Suprapubic skin (tissue), 4 donors: ENCODE results near the gene ESPL1. TPM values are rescaled to one million over a fixed set of nuclear protein-coding genes. Genes with fewer than 3 reads are reported as not detected.
"Not testable (repeated sequence)": the region's sequence is repeated elsewhere in the genome, so short reads cannot be mapped to it uniquely, and the experiment has no call there.

Source experiments
- DNase-seq, 2 donors: peaks; one replicate each; pipeline ENCODE4 v3.0.0-alpha.2; 2019; ENCODE audit warnings: low spot score in 2 of 2
- H3K27ac ChIP-seq: fragments of 200-600 bp; sonication (generic); one replicate; pipeline ENCODE4 v1.5.1; 2019
- H3K27me3 ChIP-seq: fragments of 200-600 bp; sonication (generic); one replicate; pipeline ENCODE4 v1.5.1; 2019
- H3K36me3 ChIP-seq: fragments of 200-600 bp; sonication (generic); one replicate; pipeline ENCODE4 v1.5.1; 2019
- H3K4me1 ChIP-seq: fragments of 200-600 bp; sonication (generic); one replicate; pipeline ENCODE4 v1.5.1; 2019
- H3K4me3 ChIP-seq: fragments of 200-600 bp; sonication (generic); one replicate; pipeline ENCODE4 v1.5.1; 2019; ENCODE audit warnings: mild to moderate bottlenecking
- H3K9me3 ChIP-seq: fragments of 200-600 bp; sonication (generic); one replicate; pipeline ENCODE4 v1.5.1; 2019
- EP300 ChIP-seq: sonication (generic); formaldehyde crosslinking; IDR thresholded peaks from one replicate; pipeline ENCODE4 v1.6.1; 2017; ENCODE audit warnings: antibody characterized with exemption
- POLR2A ChIP-seq, 2 donors: fragments of 450-650 bp; IDR thresholded peaks; one replicate each; pipeline ENCODE4 v1.6.1; 2017; ENCODE audit warnings: antibody characterized with exemption in 2 of 2, mild to moderate bottlenecking in 2 of 2, moderate library complexity in 2 of 2
- POLR2AphosphoS5 ChIP-seq, 3 donors: sonication (generic); formaldehyde crosslinking; IDR thresholded peaks; one replicate each; pipeline ENCODE4 v1.6.1; 2017; ENCODE audit warnings: antibody characterized with exemption in 3 of 3
- WGBS: methylation state at CpG from one replicate; pipeline ENCODE4 v1.1.5; 2018; 5-methylcytosine and 5-hydroxymethylcytosine counted together
- total RNA-seq, 4 donors: library from RNA; depleted of rRNA; stranded (reverse); fragments of >200 nt; gene quantifications; one replicate each; pipeline ENCODE4 v1.1.0, GENCODE V29; 2016
- TF ChIP-seq, protein P1 (sequence below), 2 donors: fragments of 200-600 bp in 1 of 2; fragments of 450-650 bp in 1 of 2; sonication (generic) in 1 of 2; IDR thresholded peaks; one replicate each; pipeline ENCODE4 v1.5.1; 2016 to 2019; ENCODE audit warnings: antibody characterized with exemption in 2 of 2, mild to moderate bottlenecking in 1 of 2, moderate library complexity in 1 of 2

ESPL1 gene
- total RNA-seq, 4 donors from 2014 or later, result 5.7 to 10.6 (median 6.1) TPM

GRCh38 chr12:53328043-53328435, 59.9 kb downstream of the ESPL1 start:
- 73% methylated on average over 4 of the region's 16 CpGs for WGBS
- no peak overlapping the region for H3K4me3 ChIP-seq

DNA sequence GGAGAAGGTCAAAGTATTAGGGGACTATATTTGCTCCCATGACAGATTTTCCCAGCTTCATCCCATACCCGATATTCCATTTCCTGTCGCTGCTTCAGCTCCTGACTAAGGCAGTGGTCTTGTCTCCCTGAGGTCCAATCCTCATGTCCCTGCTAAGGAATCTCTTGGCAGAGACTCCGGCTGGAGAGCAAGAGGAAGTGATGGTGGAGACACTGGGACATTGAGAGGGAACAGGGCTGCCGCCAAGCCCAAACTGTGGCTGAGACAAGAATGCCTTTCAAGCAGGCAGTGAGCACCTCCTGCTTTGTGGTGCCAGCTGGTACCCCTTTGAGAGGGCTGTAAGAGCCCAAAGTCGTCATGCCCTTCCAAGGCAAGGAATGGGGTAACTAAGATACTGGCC, 62.6 kb downstream of the ESPL1 start:
- WGBS, result 76% methylated on average over 5 of the region's 5 CpGs
- peaks cover 16% of the 10 kb centered on the region for H3K27me3 ChIP-seq
- H3K36me3 ChIP-seq, result no peaks in the 10 kb centered on the region
- H3K4me1 ChIP-seq, result peaks cover 7% of the 10 kb centered on the region
- no peaks in the 10 kb centered on the region for H3K9me3 ChIP-seq
- H3K4me3 ChIP-seq, result no peak overlapping the region
- TF ChIP-seq POLR2AphosphoS5 (IDR thresholded peaks at IDR 0.05) (no peak), EP300 (no peak), POLR2A (IDR thresholded peaks at IDR 0.05) (no peak)
- TF ChIP-seq, protein P1, sequence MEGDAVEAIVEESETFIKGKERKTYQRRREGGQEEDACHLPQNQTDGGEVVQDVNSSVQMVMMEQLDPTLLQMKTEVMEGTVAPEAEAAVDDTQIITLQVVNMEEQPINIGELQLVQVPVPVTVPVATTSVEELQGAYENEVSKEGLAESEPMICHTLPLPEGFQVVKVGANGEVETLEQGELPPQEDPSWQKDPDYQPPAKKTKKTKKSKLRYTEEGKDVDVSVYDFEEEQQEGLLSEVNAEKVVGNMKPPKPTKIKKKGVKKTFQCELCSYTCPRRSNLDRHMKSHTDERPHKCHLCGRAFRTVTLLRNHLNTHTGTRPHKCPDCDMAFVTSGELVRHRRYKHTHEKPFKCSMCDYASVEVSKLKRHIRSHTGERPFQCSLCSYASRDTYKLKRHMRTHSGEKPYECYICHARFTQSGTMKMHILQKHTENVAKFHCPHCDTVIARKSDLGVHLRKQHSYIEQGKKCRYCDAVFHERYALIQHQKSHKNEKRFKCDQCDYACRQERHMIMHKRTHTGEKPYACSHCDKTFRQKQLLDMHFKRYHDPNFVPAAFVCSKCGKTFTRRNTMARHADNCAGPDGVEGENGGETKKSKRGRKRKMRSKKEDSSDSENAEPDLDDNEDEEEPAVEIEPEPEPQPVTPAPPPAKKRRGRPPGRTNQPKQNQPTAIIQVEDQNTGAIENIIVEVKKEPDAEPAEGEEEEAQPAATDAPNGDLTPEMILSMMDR (IDR thresholded peaks at IDR 0.05), result no peak
- no peak overlapping the region for H3K27ac ChIP-seq
- DNase-seq, result no peak

More at GRCh38 chr12:53328043-53328435, 59.9 kb downstream of the ESPL1 start:
- TF ChIP-seq, protein P1 (IDR thresholded peaks at IDR 0.05), result peak in 1 of 2 donors; percentile 2
- TF ChIP-seq EP300, result no peak
- Histone ChIP-seq H3K9me3 (no peaks in the 10 kb centered on the region), H3K27ac (no peak overlapping the region), H3K36me3 (no peaks in the 10 kb centered on the region), H3K27me3 (peaks cover 2% of the 10 kb centered on the region), H3K4me1 (peaks cover 27% of the 10 kb centered on the region)
- DNase-seq, result no peak

DNA sequence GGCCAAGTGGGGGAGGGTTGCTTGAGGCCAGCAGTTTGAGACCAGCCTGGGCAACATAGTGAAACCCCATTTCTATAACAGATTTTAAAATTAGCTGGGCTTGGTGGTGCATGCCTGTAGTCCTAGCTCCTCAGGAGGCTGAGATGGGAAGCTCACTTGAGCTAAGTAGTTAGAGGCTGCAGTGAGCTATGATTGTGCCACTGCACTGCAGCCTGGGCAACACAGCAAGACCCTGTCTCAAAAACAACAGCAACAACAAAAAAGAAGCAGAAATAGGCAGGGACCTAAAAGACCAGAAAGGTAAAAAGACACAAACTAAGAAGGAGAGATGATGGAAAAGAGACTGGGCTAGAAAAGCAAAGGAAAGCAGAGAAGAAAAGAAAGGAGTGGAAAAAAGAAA, 64.2 kb downstream of the ESPL1 start:
- peaks cover 33% of the 10 kb centered on the region for H3K27me3 ChIP-seq
- H3K4me3 ChIP-seq, DNase-seq, H3K27ac ChIP-seq, H3K9me3 ChIP-seq, H3K36me3 ChIP-seq, H3K4me1 ChIP-seq: not testable (repeated sequence)

DNA sequence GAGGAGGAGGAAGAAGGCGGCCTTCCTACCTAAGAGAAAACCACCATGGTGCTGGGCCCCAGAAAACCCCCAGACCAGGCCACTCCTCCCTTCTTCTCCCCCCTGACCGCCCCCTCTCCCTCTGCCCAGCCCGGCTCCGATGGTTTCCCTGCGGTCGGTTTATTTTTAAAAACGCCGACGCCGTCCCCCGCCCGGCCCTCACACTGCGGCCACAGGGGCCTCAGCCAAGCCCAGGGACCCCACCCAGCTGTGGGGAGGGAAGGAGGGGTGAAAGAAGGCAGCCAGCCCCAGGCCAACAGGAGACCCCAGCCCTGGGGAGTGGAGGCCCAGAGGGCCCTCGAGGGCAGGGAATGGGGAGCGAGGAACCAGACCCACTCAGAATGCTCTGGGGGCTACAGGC, 64.6 kb downstream of the ESPL1 start:
- H3K9me3 ChIP-seq, result no peaks in the 10 kb centered on the region
- WGBS, result 56% methylated on average over 15 of the region's 15 CpGs
- TF ChIP-seq EP300 (no peak), POLR2AphosphoS5 (IDR thresholded peaks at IDR 0.05) (no peak), POLR2A (IDR thresholded peaks at IDR 0.05) (no peak)
- TF ChIP-seq, protein P1 (IDR thresholded peaks at IDR 0.05), result no peak
- DNase-seq, result no peak
- no peak overlapping the region for H3K4me3 ChIP-seq
- H3K36me3 ChIP-seq, result no peaks in the 10 kb centered on the region
- no peak overlapping the region for H3K27ac ChIP-seq
- peaks cover 35% of the 10 kb centered on the region for H3K27me3 ChIP-seq
- H3K4me1 ChIP-seq, result no peaks in the 10 kb centered on the region

- 88% methylated on average over 4 of the region's 4 CpGs for WGBS
- TF ChIP-seq EP300 (no peak), POLR2A (IDR thresholded peaks at IDR 0.05) (no peak), POLR2AphosphoS5 (IDR thresholded peaks at IDR 0.05) (no peak)
- TF ChIP-seq, protein P1 (IDR thresholded peaks at IDR 0.05), result no peak
- H3K27me3 ChIP-seq, result peaks cover 39% of the 10 kb centered on the region
- no peak overlapping the region for H3K27ac ChIP-seq
- no peak for DNase-seq
- no peaks in the 10 kb centered on the region for H3K9me3 ChIP-seq
- H3K4me3 ChIP-seq, result no peak overlapping the region
- no peaks in the 10 kb centered on the region for H3K4me1 ChIP-seq
- H3K36me3 ChIP-seq, result no peaks in the 10 kb centered on the region
These were observed 65.2 kb downstream of the ESPL1 start for GRCh38 chr12:53333289-53333688.

GRCh38 chr12:53333845-53334244, 65.7 kb downstream of the ESPL1 start:
- no peaks in the 10 kb centered on the region for H3K4me1 ChIP-seq
- no peaks in the 10 kb centered on the region for H3K36me3 ChIP-seq
- peaks cover 45% of the 10 kb centered on the region for H3K27me3 ChIP-seq
- TF ChIP-seq POLR2A (IDR thresholded peaks at IDR 0.05) (no peak), POLR2AphosphoS5 (IDR thresholded peaks at IDR 0.05) (no peak), EP300 (no peak)
- TF ChIP-seq, protein P1 (IDR thresholded peaks at IDR 0.05), result no peak
- H3K27ac ChIP-seq, result no peak overlapping the region
- 72% methylated on average over 7 of the region's 7 CpGs for WGBS
- DNase-seq, result no peak
- no peaks in the 10 kb centered on the region for H3K9me3 ChIP-seq
- no peak overlapping the region for H3K4me3 ChIP-seq
